Epidermal melanocyte (primary cell): Measurements from ENCODE around the gene MAD2L1BP.
A peak's percentile ranks its signal among the peaks of the same experiment; 100 is the strongest.

Experiments used
- DNase-seq: peaks from one replicate; pipeline ENCODE4 v3.0.0; 2011; ENCODE audit warnings: low spot score; ENCODE audit not compliant: insufficient read length

MAD2L1BP gene

DNA sequence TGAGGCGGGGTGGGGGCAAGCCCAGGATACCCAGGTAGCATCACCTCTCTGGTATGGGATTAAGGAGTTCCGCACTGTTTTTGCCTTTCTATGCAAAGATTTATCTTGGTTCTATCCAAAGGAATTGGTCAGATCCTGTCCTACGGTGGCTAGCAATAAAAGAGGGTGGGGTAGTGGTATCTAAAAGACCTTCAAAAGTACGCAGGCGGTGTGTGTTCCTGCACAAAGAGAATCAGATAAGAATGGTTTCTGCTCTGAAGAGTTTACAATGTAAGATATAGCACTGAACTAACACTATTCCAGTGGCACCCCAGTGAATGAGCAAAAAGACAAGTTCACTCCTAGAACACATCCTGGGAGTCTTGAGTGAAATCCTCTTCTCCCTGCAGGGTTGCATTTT is 45.7 kb downstream of the MAD2L1BP start:
- DNase-seq = no peak

DNA sequence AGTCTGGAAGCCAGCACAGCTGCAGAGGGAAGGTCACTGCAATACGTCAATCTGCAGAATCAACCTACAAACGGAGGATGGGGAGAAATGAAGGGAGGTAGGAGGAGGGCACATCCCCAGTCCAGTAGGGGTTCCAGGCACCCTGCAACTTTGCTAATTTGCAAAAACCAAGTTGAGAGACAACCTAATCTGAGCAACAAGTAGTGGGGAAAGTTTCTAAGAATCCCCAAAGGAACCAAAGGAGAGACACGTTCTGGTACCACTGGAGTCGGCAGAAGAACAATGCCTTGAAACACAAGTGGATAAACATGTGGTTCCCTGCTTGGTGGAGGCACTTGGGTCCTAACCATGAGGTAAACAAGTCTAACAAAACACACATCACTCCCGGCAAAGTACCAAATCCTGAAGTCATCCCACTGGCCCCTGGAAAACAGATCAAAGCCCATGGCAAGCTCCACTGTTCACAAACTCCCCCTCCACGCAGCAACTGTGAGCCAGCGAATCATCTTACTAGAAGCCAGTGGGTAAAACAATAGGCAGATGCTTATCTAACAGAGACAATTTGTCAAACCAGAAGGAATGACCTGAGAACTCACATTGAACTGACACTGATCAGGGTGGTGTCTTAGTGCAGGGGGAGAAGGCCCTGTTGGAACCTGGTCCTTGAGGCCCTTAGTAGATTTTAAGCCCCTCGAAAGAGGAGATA is 47.2 kb downstream of the MAD2L1BP start:
- no peak for DNase-seq

DNA sequence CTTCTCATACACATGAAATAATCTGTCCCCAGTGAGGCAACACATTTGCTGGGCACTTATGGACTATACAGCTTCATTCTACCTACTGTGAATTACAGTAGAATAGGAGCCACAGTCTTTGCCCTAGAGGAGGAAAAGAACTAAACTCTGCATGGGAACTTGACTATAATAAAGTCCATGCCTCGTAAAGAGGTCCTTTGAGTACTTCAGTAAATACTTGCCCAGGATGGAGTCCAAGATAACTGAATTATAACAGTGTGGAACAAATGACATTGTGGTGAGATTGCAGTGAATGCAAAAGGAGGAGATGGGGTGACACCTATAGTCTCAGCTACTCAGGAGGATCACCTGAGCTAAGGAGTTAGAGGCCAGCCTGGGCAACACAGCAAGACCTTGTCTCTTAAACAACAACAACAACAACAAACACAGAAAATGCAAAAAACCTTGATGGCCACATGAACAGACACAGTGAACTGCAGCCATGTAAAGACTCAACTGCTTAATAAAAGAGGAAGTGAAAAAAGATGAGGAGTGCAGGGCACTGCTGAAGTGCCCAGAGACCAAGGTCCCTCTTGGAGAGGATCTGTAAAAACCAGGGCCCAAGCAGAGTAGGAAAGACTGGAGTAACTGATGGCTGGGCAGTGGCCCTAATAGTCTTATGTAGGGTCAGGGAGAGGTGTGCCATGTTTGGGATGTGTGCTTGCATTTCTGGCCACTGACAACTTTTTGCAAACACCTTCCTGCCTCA is 48.2 kb downstream of the MAD2L1BP start:
- DNase-seq = no peak

DNA sequence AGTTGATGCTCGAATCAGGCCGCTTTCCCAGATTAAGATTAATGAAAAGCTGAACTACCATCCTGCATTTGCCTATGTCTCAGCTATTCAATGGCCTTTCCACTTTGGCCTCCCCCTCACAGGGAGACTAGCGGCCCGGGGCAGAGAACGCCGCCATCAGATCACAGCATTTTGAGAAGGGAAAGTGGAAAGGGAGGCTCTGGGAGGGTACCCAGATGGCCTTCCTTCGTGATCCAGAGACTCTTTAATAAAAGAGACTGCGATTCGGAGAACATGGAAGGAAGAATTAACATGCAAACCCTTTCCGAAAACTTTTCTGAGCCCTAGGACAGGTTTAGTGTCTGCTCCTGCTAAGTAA is 51.4 kb downstream of the MAD2L1BP start:
- no peak for DNase-seq

DNA sequence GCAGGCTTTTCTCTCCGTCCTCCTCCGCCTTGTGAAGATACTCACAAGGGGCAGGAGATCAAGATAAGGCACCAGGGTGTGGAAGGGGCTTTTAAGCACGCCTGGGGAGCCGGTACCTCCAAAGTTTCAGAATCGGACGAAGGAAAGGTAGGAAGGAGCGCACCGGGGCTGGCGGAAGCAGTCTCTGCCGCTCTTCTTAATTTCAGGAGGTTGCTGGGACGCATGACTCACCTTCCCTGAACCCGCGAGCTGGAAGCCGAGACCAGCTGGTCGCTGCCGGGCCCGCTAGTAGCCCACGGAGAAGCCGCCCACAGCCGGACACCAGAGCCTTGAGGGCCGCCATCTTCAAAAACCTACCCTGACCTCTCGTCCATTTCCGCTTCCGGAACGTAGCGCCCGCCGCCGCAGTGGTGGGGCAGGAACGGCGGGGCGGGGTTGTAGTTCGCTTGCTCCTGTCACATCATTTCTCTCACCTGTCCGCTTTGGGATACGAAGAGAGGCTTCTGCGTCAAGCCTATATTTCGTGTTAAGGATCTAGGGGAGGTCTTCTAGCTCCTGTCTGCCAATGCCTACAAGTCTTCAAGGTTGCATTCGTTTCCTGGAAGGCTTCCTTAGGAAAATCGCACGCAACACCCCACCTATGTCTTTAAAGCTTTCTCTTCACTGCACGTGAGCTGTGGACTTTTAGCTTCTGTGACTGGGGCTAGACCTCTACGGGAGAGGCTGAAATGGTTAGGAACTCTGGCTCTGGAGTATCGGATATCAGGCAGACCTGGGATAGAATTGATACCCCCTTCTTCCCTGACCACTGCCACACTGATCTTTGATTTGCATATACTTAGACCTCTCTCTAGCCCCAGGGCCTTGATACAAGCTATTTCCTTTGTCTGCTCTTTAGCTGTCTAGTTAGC is 52.1 kb downstream of the MAD2L1BP start, which contains the start of gene MRPS18A:
MRPS18A (minus strand) TSS at position 355 of the 911 bp plus-strand sequence; CDS start at position 343, 12 bp downstream.
- DNase-seq = peak; percentile 85

DNA sequence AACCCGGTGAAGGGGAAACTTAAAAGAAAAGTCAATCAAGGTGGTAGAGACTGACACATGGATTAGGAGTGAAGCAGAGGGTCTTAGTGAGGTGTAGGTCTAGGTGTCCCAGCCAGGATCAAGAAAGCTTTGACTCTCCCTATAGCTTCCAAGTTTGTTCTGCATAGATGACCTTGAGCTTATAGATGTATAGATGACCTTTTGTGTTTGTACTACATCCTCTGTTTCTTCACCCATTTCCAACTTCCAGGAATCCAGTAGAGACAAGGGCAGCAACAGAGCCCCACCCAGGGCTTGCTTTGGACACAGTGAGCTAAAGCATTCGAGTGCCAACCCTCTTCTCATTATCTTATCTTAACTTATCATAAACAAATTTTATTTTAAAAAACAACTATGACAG is 53.8 kb downstream of the MAD2L1BP start:
- DNase-seq = no peak
